SK-N-SH treated with all-trans-retinoic acid at 6 μM for 48 hours (cell line): ENCODE results near the gene CEACAM5.

Source experiments
- ATAC-seq: fragments of 200-7000 bp; cut with Tn5 transposase; 3 replicates; pipeline ENCODE4 v1.9.1; 2020; ENCODE audit warnings: mild to moderate bottlenecking, moderate library complexity
- ARNTL ChIP-seq: fragments of 450-650 bp; formaldehyde crosslinking; IDR thresholded peaks from 2 replicates; pipeline ENCODE4 v1.5.0; 2020; ENCODE audit warnings: low read depth, mild to moderate bottlenecking, moderate library complexity, borderline replicate concordance
- BACH2 ChIP-seq: fragments of 250-450 bp; sonication (Bioruptor Pico); IDR thresholded peaks from 2 replicates; pipeline ENCODE4 v1.9.0; 2021; ENCODE audit warnings: mild to moderate bottlenecking, borderline replicate concordance
- CREB5 ChIP-seq: fragments of 250-450 bp; sonication (Bioruptor Pico); IDR thresholded peaks from 2 replicates; pipeline ENCODE4 v1.5.1; 2020; ENCODE audit warnings: low read depth, mild to moderate bottlenecking, moderate library complexity
- CSDC2 ChIP-seq: fragments of 250-450 bp; sonication (Bioruptor Pico); IDR thresholded peaks from 2 replicates; pipeline ENCODE4 v1.5.0; 2020; ENCODE audit warnings: mild to moderate bottlenecking, moderate library complexity
- CSRNP3 ChIP-seq: fragments of 250-450 bp; sonication (Bioruptor Pico); IDR thresholded peaks from 2 replicates; pipeline ENCODE4 v1.5.1; 2021; ENCODE audit warnings: mild to moderate bottlenecking, moderate library complexity
- ESRRG ChIP-seq: fragments of 250-450 bp; sonication (Bioruptor Pico); IDR thresholded peaks from 2 replicates; pipeline ENCODE4 v1.6.1; 2021; ENCODE audit warnings: mild to moderate bottlenecking
- GLIS3 ChIP-seq: fragments of 250-450 bp; sonication (Bioruptor Pico); IDR thresholded peaks from 2 replicates; pipeline ENCODE4 v1.5.0; 2020; ENCODE audit warnings: mild to moderate bottlenecking, moderate library complexity
- ISL1 ChIP-seq: fragments of 250-450 bp; sonication (Bioruptor Pico); IDR thresholded peaks from 2 replicates; pipeline ENCODE4 v2.1.2; 2022; ENCODE audit warnings: mild to moderate bottlenecking, moderate library complexity
- OSR1 ChIP-seq: fragments of 250-450 bp; sonication (Bioruptor Pico); IDR thresholded peaks from 2 replicates; pipeline ENCODE4 v1.8.0; 2022; ENCODE audit warnings: moderate library complexity, mild to moderate bottlenecking, inconsistent platforms
- PATZ1 ChIP-seq: fragments of 250-450 bp; sonication (Bioruptor Pico); IDR thresholded peaks from 2 replicates; pipeline ENCODE4 v1.8.0; 2020; ENCODE audit warnings: mild to moderate bottlenecking, moderate library complexity, borderline replicate concordance
- POU6F1 ChIP-seq: fragments of 250-450 bp; sonication (Bioruptor Pico); IDR thresholded peaks from 2 replicates; pipeline ENCODE4 v1.8.0; 2021; ENCODE audit warnings: low read depth, mild to moderate bottlenecking, moderate library complexity, borderline replicate concordance
- PPARA ChIP-seq: fragments of 250-450 bp; sonication (Bioruptor Pico); IDR thresholded peaks from 2 replicates; pipeline ENCODE4 v1.5.0; 2020; ENCODE audit warnings: mild to moderate bottlenecking, borderline replicate concordance
- RARB ChIP-seq: fragments of 250-450 bp; sonication (Bioruptor Pico); IDR thresholded peaks from 2 replicates; pipeline ENCODE4 v1.8.0; 2021; ENCODE audit warnings: mild to moderate bottlenecking, moderate library complexity
- SNAI2 ChIP-seq: fragments of 250-450 bp; sonication (Bioruptor Pico); IDR thresholded peaks from 2 replicates; pipeline ENCODE4 v1.5.0; 2020; ENCODE audit warnings: mild to moderate bottlenecking, moderate library complexity
- TCF4 ChIP-seq: fragments of 250-450 bp; sonication (Bioruptor Pico); IDR thresholded peaks from 2 replicates; pipeline ENCODE4 v1.8.0; 2021; ENCODE audit warnings: mild to moderate bottlenecking, moderate library complexity, borderline replicate concordance
- TOX ChIP-seq: fragments of 250-450 bp; sonication (Bioruptor Pico); IDR thresholded peaks from 2 replicates; pipeline ENCODE4 v1.8.0; 2021; ENCODE audit warnings: mild to moderate bottlenecking, moderate library complexity, borderline replicate concordance
- TSHZ2 ChIP-seq: fragments of 250-450 bp; sonication (Bioruptor Pico); IDR thresholded peaks from 2 replicates; pipeline ENCODE4 v1.5.0; 2020; ENCODE audit warnings: mild to moderate bottlenecking, moderate library complexity
- ZC3H10 ChIP-seq: fragments of 250-450 bp; sonication (Bioruptor Pico); IDR thresholded peaks from 2 replicates; pipeline ENCODE4 v1.5.1; 2021; ENCODE audit warnings: mild to moderate bottlenecking, moderate library complexity
- ZFP3 ChIP-seq: fragments of 250-450 bp; sonication (Bioruptor Pico); IDR thresholded peaks from 2 replicates; pipeline ENCODE4 v1.5.0; 2020; ENCODE audit warnings: mild to moderate bottlenecking, moderate library complexity
- ZFP30 ChIP-seq: fragments of 450-650 bp; formaldehyde crosslinking; IDR thresholded peaks from 2 replicates; pipeline ENCODE4 v1.5.0; 2022; ENCODE audit warnings: mild to moderate bottlenecking, moderate library complexity
- ZNF565 ChIP-seq: fragments of 450-650 bp; formaldehyde crosslinking; conservative IDR thresholded peaks from 2 replicates; pipeline ENCODE4 v1.5.0; 2020; ENCODE audit warnings: low read depth, mild to moderate bottlenecking, moderate library complexity
- ZNF70 ChIP-seq: fragments of 450-650 bp; formaldehyde crosslinking; IDR thresholded peaks from 2 replicates; pipeline ENCODE4 v1.5.0; 2020; ENCODE audit warnings: mild to moderate bottlenecking, moderate library complexity
- ZNF8 ChIP-seq: fragments of 450-650 bp; formaldehyde crosslinking; IDR thresholded peaks from 2 replicates; pipeline ENCODE4 v1.5.0; 2020; ENCODE audit warnings: mild to moderate bottlenecking, moderate library complexity

The CEACAM5 gene

GRCh38 chr19:41744850-41745249, 36.4 kb downstream of the CEACAM5 start:
- ATAC-seq = no peak
- TF ChIP-seq BACH2 (CRISPR knock-in tag) (no peak), ARNTL (CRISPR knock-in tag) (no peak), ESRRG (CRISPR knock-in tag) (no peak), ZNF565 (no peak), OSR1 (no peak), ZNF70 (CRISPR knock-in tag) (no peak), PATZ1 (CRISPR knock-in tag) (no peak), GLIS3 (no peak), TCF4 (no peak), ZFP3 (CRISPR knock-in tag) (no peak), ZNF8 (CRISPR knock-in tag) (no peak), ISL1 (CRISPR knock-in tag) (no peak), SNAI2 (CRISPR knock-in tag) (no peak), CREB5 (CRISPR knock-in tag) (no peak), PPARA (CRISPR knock-in tag) (no peak), TSHZ2 (CRISPR knock-in tag) (no peak)

GRCh38 chr19:41745756-41746155, 37.3 kb downstream of the CEACAM5 start:
- ATAC-seq = no peak
- no peak for TF ChIP-seq CREB5 (CRISPR knock-in tag)
- TF ChIP-seq PATZ1 (CRISPR knock-in tag) = no peak
- no peak for TF ChIP-seq ZNF565
- no peak for TF ChIP-seq ZC3H10
- no peak for TF ChIP-seq POU6F1 (CRISPR knock-in tag)
- TF ChIP-seq OSR1 = no peak
- no peak for TF ChIP-seq ISL1 (CRISPR knock-in tag)
- TF ChIP-seq RARB = no peak
- no peak for TF ChIP-seq TCF4
- TF ChIP-seq ZNF8 (CRISPR knock-in tag) = no peak
- TF ChIP-seq BACH2 (CRISPR knock-in tag) = no peak
- no peak for TF ChIP-seq ARNTL (CRISPR knock-in tag)
- TF ChIP-seq SNAI2 (CRISPR knock-in tag) = no peak
- no peak for TF ChIP-seq GLIS3
- no peak for TF ChIP-seq ZFP30 (CRISPR knock-in tag)
- TF ChIP-seq TOX = no peak
- TF ChIP-seq CSRNP3 (CRISPR knock-in tag) = no peak
- no peak for TF ChIP-seq ESRRG (CRISPR knock-in tag)
- no peak for TF ChIP-seq CSDC2 (CRISPR knock-in tag)
